Activated gamma-delta T cell treated with anti-CD3 and anti-CD28 coated beads, Interleukin-2, amount 50 U/mL, for 16 hours (primary cell): ENCODE results near the gene DLGAP4.

Experiments
- DNase-seq: peaks from one replicate; pipeline ENCODE4 v3.0.0-alpha.2; 2020; ENCODE audit warnings: low read depth

DLGAP4 gene

DNA sequence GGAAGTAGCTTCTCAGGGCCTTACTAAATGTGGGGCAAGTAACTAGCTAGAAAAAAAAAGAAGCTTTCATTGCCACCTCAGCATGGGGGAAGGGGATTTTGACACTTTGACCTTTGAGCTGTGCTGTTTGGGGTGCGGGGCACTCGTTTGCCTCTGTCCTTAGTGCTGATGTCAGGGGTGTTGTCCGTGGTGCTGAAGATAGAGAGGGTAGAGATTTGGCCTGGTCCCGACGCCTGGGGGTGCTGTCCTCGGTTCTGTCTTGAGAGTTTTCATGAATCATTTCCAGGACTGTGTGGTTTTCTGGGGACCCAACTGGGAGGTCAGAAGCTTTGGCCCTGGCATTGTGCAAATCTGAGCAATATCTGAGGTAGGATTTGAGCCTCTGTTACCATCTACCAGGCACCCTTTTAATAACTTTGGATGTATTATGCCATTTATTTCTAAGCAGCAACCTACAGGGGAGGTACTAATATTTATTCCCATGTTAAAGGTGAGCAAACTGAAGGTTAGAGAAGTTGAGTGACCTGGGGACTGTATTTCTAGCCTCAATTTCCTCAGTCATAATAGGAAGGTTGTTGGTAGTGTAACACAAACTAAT, 78.0 kb downstream of the DLGAP4 start:
- no peak for DNase-seq

DNA sequence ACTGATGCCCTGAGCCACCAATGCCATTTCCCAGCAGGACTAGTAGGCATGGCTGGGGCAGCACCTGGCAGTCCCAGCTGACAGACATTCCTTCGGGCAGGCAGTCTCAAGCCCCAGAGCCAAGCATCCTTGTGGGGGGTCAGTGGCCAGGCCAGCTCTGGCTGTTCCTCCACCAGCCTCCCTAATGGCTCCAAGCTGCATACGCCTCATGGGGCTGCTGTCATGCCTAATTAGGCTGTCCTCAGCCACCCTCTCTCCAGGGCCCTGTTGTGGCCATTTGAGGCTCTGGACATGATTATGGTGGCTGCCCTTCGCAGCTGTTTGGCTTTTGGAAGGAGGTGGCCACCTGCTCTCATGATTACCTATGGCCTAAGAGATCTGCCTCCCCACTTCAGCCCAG, 79.4 kb downstream of the DLGAP4 start:
- no peak for DNase-seq

DNA sequence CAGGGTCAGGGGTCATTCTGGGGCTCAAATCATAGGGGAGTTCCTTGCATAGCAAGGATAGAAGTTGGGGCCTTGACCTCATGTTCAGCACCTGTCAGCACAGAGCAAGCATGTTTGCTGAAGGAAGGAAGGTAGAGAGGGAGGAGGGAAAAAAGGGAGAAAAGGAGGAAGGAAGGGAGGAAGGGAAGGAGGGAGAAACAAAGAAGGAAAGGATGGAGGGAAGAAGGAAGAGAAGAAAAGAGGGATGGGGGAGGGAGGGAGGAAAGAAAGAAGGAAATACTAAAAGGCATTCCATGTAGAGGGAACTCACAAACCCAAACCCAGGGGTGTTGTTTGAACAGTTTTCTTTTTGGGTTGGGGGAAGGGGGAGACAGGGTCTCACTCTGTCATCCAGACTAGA, 80.1 kb downstream of the DLGAP4 start:
- no peak for DNase-seq

DNA sequence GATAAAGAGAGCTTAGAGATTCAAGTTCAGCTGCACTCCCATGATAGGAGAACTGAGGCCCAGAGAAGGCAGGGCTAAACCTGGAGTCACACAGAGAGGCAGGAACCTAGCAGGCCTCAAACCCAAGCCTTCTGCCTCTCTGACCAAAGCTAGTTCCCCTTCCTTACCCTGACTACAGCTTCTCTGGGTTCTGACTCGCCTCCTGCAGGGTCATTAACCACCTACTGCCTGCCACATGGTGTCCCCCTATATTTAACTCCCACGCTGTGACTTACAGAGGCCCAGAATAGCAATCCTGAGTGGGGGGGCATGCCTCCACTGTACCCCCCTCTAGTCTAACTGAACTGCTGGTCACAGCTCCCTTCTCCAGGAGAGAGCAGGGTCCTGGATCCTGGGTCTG, 84.1 kb downstream of the DLGAP4 start:
- DNase-seq: no peak

DNA sequence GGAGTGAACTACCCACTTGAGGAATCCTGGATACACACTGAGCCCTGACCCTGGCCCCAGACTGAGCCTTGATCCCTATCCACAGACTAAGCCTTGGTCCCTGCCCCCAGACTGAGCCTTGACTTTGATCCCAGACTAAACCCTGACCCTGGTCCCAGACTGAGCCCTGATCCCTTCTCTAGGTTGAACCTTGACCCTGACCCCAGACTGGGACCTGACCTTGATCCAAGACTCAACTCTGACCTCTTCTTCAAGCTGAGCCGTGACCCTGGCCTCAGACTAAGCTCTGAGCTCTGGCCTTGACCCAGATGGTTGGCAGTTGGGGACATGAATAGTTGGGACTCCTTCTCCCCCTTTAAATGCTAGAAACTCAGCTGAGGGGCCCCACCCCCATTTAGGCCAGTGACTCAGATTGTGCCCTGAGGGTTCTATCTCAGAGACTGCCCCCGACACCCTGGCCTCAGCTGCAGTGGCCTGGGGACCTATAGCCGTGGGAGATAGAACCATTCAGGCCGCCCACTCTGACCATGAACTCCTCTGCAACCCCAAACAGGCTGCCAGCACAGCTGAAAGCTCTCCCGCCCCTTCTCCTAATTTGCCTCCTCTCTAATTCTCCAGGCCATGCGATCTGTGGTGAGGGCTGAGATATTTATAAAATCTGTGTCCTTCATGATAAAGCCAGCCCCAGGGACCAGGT, 84.7 kb downstream of the DLGAP4 start:
- no peak for DNase-seq

DNA sequence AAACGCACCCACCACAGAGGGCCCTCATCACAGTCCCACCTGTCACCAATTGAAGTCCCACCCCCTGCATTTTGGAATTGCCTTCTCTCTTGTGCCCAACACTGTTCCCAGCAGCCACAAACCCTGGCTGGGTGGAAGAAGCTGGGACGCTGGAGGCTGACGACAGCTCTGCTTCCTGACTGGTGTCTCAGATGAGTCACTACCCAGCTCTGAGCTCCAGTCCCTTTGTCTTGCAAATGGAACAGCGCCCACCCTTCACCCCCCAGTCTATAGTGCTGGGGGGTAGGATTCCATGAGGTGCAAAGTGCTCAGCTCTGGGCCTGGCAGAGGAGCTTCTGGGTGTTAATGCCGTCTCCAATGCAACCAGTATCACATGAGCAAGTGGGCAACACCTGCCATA, 85.3 kb downstream of the DLGAP4 start:
- no peak for DNase-seq

DNA sequence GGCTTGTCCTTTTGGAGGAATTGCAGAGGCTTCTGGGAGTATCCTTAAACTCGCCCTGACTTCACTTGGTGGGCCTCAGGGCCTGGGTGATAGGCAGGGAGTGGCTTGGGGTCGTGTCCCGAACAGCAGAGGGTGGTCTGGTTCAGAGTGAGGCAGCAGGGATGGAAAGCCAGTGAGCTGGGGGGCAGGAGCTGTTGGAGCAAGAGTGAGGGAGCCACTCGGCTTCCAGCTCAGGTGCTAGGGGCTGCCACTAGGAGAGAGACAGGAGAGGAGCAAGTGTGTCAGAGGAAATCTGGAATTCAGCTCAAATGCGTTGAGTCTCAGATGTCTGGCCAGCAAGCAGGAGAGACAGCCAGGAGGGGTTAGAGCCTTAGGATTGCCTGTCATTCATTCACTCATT, 85.8 kb downstream of the DLGAP4 start:
- no peak for DNase-seq

DNA sequence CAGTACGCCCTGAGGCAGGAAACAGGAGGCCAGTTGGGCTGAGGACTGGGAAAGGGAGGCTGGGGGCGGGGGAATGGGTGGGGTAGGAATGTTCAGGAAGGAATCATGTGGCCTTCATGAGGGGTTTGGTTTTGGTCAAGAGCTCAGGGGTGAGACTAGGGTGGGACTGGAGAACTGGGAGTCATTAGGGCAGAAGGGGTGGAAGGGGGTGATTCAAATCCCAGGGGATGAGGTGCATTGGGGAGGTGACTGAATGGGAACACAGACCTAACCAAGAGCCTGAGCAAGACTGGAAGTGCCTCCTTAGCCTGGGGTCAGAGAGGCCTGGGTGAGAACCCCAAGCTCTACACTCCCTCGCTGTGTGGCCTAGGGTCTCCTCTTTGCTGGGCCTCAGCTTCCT, 86.8 kb downstream of the DLGAP4 start:
- DNase-seq: no peak

DNA sequence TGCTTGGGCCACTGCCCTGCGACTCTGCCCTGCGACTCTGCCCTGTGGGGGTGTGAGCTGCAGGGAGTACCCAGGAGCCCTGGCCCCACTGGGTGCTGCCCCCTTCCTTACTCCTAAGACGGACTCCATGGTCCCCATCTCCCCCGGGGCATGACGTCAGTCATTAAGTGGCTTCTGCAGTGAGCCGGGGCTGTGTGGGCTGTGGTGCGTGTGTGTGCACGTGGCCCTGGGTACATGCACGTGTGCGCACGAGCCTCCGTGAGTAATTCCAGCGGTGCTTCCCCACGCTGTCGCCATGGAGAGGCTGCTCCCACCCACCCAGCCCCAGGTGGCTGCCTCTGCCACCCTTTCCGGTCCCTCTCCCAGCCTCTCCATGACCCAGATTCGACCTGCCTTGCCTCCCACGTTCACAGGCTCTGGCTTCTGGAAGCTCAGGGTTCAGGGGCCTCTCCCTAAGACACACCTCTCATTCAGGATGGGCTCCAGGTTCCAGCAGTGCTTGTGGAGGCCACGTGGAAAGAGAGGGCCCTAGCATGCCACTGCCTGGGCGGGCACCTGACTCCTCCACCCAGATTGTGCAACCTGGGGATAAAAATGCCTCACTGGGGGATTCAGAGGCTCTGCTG, 88.3 kb downstream of the DLGAP4 start:
- DNase-seq: no peak

DNA sequence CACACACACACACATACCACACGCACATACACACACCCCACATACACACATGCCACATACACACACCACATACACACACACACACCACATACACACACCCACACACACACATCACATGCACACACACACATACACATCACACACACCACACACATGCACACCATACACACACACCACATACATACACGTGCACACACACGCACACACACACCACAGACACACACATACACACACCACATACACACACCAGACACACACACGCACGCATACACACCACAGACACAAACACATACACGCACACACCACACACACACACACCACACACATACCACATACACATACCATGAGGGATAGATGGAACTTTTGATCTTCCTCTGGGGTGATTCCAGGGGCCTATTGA, 90.2 kb downstream of the DLGAP4 start:
- no peak for DNase-seq

DNA sequence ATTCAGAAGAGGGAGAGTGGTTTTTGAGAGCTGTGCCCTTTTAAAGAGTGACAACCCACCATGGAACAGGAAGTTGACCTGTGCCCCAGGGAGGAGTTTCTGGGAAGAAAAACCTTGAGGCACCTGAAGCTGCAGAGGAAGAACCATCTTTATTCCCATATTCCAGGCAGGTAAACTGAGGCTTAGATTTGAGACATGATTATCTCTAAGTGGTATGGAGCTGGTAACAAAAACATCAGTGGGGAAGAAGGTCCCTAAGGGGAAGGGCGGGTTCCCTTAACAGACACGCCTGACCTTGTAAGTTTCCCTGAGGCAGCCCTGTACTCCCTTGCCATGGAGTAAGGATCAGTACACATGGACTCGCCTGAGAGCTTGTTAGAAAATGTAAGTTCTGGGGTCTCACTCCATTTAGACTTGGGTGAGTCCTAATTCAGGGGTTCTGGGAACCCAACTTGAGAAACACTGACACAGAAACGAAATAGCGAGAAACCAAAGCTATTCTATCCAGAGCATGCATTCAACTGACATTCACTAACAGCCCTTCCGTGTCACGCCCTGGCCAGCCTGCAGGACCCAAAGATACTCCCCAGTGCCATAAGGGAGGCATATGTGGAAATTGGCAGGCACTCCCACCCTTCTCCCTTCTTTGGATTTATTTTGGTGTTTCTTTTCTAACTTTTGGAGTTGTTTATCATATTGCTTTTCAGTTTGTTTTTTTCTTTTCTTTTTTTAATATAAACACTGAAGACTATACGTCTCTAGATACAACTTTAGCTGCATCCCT, 90.9 kb downstream of the DLGAP4 start:
- no peak for DNase-seq

DNA sequence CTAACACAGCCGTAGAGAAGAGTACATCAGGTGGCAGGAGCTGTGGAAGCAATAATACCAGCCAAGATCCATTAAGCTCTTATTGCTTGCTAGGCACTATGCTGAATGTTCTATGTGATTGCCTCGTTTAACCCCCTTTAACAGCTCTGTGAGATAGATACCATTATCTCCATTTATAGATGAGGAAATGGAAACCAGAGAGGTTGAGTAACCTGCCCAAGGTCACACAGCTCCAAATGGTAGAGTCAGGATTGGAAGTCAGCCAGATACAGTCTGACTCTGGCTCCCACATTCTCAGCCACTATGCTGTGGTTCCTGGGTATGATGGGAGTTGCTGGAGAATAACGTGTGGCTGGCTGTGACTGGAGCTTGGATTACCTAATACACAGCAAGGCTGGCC, 92.4 kb downstream of the DLGAP4 start:
- no peak for DNase-seq

DNA sequence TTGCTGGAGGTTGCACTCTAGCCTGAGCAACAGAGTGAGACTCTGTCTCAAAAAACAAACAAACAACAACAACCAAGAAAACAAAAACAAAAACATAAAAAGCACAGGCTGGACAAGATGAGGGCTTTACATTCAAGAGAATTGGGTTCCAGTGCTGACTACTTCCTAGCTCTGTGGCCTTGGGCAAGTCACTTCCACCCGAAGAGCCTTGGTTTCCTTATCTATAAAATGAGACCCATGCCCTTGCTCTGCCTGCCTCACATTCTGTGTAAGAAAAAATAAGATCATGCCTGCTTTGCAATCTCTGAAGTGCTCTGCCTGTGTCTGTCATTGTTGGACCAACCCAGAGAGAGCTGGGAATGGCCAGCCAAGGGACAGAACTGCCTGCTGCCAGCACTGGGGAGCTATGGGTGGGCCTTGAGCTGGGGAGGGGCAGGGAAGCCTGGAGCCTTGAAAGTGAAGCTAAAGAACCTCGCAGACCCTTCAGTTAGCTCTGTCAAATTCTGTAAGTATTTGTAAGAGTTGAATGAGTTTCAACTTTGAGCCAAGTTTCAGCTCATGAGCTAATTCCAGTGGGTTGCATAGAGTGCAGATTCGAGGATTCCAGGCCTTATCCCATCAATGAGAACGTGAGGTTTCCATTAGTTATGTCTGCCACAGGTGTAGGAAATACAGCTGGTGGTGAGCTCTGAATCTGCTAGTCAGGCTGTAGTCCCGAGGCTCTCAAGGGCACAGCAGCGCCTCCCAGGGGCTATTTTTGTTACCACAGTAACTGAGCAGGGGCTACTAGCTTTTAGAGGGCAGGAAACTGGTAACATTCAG, 93.2 kb downstream of the DLGAP4 start:
- DNase-seq: no peak

DNA sequence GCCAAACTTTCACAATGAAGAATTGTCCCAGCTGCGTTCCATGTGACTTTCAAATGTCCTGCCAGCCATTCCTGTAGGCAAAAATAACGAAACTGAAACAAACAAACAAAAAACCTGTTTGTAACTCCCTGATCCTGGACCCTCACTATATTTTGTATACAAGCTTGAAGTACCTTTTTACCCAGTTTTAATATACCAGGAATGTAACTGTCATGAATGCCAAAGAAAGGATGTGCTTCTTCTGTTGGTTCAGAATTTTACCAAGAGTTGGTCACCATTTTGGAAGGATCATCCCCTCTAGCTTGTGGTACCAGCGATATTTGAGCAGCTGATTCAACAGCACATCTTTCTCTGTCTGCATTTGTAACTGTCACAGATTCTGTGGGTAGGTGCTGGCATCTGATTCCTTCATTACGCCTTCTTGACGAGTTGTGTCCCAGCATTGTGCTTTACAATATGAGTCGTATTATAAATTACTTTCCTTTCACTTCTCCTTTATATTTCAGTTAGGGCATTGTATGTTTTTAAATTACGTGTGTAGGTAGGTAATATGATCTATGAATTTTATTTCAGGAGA, 93.9 kb downstream of the DLGAP4 start:
- no peak for DNase-seq

DNA sequence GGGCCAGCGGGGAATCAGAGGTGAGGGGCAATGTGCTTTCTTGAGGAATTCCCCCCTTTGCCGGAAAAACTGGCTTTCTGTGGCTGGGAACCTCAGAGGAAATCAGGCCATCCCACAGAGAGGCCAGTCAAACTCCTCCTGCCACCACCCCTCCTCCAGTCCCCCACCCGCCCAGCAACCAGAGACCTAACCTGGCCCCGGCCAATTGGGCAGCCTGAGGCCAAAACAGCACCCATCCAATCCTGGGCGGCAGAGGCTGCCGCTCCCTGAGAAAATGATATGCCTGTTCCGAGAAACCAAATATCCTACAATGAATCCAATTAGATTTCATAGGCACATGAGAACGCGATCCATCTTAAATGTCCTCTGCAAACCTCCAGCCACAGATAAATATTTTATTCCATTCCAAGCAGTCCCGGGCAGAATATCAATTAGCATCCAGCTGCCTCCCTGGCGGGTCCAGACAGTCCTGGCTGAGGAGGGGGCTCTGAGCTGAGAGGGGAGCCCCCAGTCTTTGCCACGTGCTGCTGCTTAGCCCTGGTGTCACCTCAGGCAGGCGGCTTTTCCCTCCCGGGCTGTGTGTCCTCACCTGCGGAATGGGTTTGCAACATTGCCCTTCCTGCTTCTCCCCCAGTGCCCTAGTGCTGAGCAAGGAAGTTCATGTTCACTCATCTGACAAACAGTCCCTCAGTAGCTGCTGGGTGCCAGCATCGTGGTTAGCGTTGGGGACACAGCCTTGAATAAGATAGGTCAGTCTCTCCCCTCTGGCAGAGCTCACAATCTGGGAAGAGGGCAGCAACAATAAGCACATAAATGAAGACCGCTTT, 95.0 kb downstream of the DLGAP4 start:
- no peak for DNase-seq

DNA sequence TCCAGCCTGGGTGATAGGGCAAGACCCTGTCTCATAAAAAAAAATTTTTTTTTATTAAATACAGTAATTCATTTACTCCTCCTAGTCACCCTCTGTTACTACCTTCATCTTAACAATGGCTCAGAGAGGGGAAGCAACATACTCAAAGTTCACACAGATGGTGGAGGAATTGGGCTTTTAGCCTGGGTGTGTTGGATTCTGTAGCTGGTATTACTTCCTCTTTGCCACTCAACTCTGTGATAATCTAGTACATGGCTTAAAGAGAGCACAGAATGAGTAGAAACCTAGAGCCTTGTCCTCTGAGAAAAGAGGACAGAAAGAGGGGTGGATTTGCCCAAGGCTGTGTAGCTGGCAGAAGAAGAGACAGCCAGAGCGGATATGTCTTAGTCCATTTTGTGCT, 96.6 kb downstream of the DLGAP4 start:
- no peak for DNase-seq

DNA sequence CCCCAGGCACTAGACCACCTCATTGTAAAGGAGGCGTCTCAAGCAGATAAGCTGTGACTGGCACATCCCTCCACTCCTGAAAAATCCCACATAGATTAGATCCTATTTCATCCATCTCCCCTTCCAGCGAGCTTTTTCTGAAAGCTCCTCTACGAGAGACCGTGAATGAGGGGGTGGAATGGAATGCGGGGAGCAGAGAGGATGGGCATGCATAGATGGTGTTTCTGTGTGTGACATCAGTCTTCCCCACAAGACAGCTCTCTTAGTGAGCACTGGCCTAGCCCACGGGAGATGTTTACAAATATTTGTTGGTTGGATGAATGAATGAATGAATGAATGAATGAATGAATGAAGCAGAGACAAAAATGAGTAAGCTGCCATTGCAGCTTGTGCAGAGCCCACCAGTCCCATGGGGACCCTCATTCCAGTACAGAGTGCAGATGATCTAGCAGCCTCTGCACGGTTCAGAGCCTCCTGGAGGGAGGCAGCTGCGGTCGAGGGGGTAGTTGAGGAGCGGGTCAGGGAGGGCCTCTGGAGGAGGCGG, 98.4 kb downstream of the DLGAP4 start:
- no peak for DNase-seq

DNA sequence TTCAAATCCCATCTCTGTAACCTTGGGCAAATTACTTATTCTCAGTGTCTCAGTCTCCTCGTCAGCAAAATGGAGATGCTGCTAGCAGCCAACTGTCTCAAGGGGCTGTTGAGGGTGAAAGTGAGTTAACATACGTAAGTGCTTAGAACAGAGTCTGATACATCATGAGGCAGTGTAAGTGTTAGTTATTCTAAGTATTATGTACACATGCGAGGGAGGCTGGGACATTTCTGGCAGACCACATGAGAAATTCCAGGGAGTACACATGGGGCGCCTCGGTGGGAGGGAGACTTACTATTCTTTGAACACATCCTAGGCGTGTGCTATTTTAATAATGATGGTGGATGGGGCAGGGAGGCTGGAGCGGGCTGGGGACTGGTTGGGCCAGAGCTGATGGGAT, 99.1 kb downstream of the DLGAP4 start:
- DNase-seq: no peak

DNA sequence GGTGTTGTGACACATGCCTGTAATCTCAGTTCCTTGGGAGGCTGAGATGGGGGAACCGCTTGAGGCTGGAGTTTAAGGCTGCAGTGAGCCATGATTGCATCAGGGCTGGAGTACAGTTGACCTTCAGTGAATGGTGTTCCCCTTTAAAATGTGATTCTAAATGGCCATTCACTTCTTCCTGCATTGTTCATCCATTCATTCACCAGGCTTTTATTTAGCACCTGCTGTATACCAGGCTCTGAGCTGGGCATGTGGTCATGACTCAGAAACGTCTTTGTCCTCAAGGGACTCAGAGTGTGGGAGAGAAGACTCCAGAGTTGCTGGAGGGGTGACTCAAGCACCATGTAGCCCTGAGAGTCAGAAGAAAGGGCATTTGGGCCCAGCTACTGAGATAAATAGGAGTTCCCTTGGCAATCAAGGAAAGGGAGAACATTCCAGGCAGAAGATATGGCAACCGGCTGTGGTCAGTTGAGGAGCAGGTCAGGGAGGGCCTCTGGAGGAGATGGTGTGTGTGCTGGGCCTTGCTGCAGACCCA, 101.1 kb downstream of the DLGAP4 start:
- no peak for DNase-seq

DNA sequence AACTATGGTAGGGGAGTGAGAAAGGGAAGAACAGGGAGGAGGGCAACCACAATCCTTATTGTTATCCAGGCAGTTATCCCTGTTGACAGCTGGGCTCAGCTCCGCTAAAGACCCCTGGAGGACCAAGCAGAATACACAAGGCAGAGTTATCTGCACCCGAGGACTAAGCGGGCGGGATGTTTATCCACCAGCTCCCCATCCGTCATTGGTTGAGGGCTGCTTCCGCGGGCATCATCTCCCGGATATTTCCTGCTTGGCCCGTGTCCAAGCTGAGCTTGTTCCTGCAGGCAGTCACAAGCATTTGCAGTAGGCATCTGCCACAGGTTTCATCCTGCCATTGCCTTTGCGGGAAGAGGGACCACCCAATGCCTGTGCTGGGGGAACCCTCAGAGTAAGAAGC, 102.1 kb downstream of the DLGAP4 start:
- no peak for DNase-seq
